ENCODE results near the gene FAM120B.

Gene FAM120B

GRCh38 chr6:170362121-170362520 lies 55.6 kb downstream of the FAM120B start:
- H3K4me3 ChIP-seq = no peak overlapping the region

GRCh38 chr6:170363255-170363654 lies 56.7 kb downstream of the FAM120B start:
- Histone ChIP-seq H3K27ac (no peak overlapping the region), H4K20me1 (peaks cover 35% of the 10 kb centered on the region; the same call in 1 of the 2 replicates), H3K36me3 (peaks cover 93% of the 10 kb centered on the region), H3K4me3 (no peak overlapping the region), H3K9ac (no peak overlapping the region), H3K27me3 (no peaks in the 10 kb centered on the region), H3K4me2 (no peak overlapping the region), H3K9me3 (no peaks in the 10 kb centered on the region), H3K4me1 (peaks cover 11% of the 10 kb centered on the region)
- no peak for TF ChIP-seq Cebpa-rat (IDR thresholded peaks at IDR 0.05)

More at GRCh38 chr6:170362121-170362520, 55.6 kb downstream of the FAM120B start:
- no peak for TF ChIP-seq Cebpa-rat (IDR thresholded peaks at IDR 0.05)
- Histone ChIP-seq H3K27ac (no peak overlapping the region), H4K20me1 (peaks cover 42% of the 10 kb centered on the region), H3K27me3 (no peaks in the 10 kb centered on the region), H3K4me2 (no peak overlapping the region), H3K9me3 (no peaks in the 10 kb centered on the region), H3K36me3 (peaks cover 94% of the 10 kb centered on the region), H3K9ac (no peak overlapping the region), H3K4me1 (peaks cover 11% of the 10 kb centered on the region)

GRCh38 chr6:170365121-170365520 lies 58.6 kb downstream of the FAM120B start:
- peak overlapping the region; percentile 22 for H3K4me2 ChIP-seq
- TF ChIP-seq Cebpa-rat (IDR thresholded peaks at IDR 0.05) = no peak
- no peak overlapping the region for H3K9ac ChIP-seq
- no peaks in the 10 kb centered on the region for H3K27me3 ChIP-seq
- peaks cover 11% of the 10 kb centered on the region for H3K4me1 ChIP-seq
- no peaks in the 10 kb centered on the region for H3K9me3 ChIP-seq
- H3K36me3 ChIP-seq = peaks cover 84% of the 10 kb centered on the region
- no peak overlapping the region for H3K4me3 ChIP-seq
- H3K27ac ChIP-seq = no peak overlapping the region
- H4K20me1 ChIP-seq = peaks cover 35% of the 10 kb centered on the region; the same call in 1 of the 2 replicates

GRCh38 chr6:170365593-170365992 lies 59.0 kb downstream of the FAM120B start:
- Histone ChIP-seq H3K4me3 (no peak overlapping the region), H3K9me3 (no peaks in the 10 kb centered on the region), H3K27me3 (no peaks in the 10 kb centered on the region), H4K20me1 (peaks cover 35% of the 10 kb centered on the region; the same call in 1 of the 2 replicates), H3K4me2 (no peak overlapping the region), H3K27ac (no peak overlapping the region), H3K4me1 (peaks cover 11% of the 10 kb centered on the region), H3K9ac (no peak overlapping the region), H3K36me3 (peaks cover 84% of the 10 kb centered on the region)
- no peak for TF ChIP-seq Cebpa-rat (IDR thresholded peaks at IDR 0.05)

- Histone ChIP-seq H3K36me3 (peaks cover 82% of the 10 kb centered on the region), H3K9me3 (no peaks in the 10 kb centered on the region), H3K4me3 (no peak overlapping the region), H3K4me1 (peaks cover 11% of the 10 kb centered on the region), H3K27me3 (no peaks in the 10 kb centered on the region), H3K4me2 (no peak overlapping the region), H4K20me1 (peaks cover 35% of the 10 kb centered on the region; the same call in 1 of the 2 replicates), H3K9ac (no peak overlapping the region), H3K27ac (no peak overlapping the region)
- TF ChIP-seq Cebpa-rat (IDR thresholded peaks at IDR 0.05) = no peak
Observed at GRCh38 chr6:170366248-170366960, 59.8 kb downstream of the FAM120B start.

GRCh38 chr6:170367241-170367640 lies 60.7 kb downstream of the FAM120B start:
- Histone ChIP-seq H3K4me1 (peaks cover 11% of the 10 kb centered on the region), H3K4me3 (no peak overlapping the region), H3K27me3 (no peaks in the 10 kb centered on the region), H3K9ac (no peak overlapping the region), H3K27ac (no peak overlapping the region), H3K36me3 (peaks cover 78% of the 10 kb centered on the region), H3K9me3 (no peaks in the 10 kb centered on the region), H4K20me1 (peaks cover 35% of the 10 kb centered on the region; the same call in 1 of the 2 replicates), H3K4me2 (no peak overlapping the region)
- no peak for TF ChIP-seq Cebpa-rat (IDR thresholded peaks at IDR 0.05)

GRCh38 chr6:170368544-170368943 lies 62.0 kb downstream of the FAM120B start:
- Histone ChIP-seq H3K36me3 (peaks cover 65% of the 10 kb centered on the region), H3K9me3 (no peaks in the 10 kb centered on the region), H3K27me3 (no peaks in the 10 kb centered on the region), H3K27ac (no peak overlapping the region), H3K4me1 (peaks cover 11% of the 10 kb centered on the region), H4K20me1 (peaks cover 26% of the 10 kb centered on the region; the same call in 1 of the 2 replicates), H3K4me3 (no peak overlapping the region), H3K4me2 (no peak overlapping the region), H3K9ac (no peak overlapping the region)
- TF ChIP-seq Cebpa-rat (IDR thresholded peaks at IDR 0.05) = no peak

- H3K27ac ChIP-seq = no peak overlapping the region
- no peak for TF ChIP-seq Cebpa-rat (IDR thresholded peaks at IDR 0.05)
- no peak overlapping the region for H3K9ac ChIP-seq
- H3K4me3 ChIP-seq = no peak overlapping the region
- H3K4me2 ChIP-seq = no peak overlapping the region
- H3K9me3 ChIP-seq = no peaks in the 10 kb centered on the region
- H3K36me3 ChIP-seq = peaks cover 56% of the 10 kb centered on the region
- no peaks in the 10 kb centered on the region for H3K27me3 ChIP-seq
- peaks cover 10% of the 10 kb centered on the region for H3K4me1 ChIP-seq
- peaks cover 20% of the 10 kb centered on the region; the same call in 1 of the 2 replicates for H4K20me1 ChIP-seq
Observed at GRCh38 chr6:170369403-170369802, 62.8 kb downstream of the FAM120B start.

- peaks cover 46% of the 10 kb centered on the region for H3K36me3 ChIP-seq
- peaks cover 1% of the 10 kb centered on the region for H3K4me1 ChIP-seq
- H3K9ac ChIP-seq = no peak overlapping the region
- H3K27me3 ChIP-seq = no peaks in the 10 kb centered on the region
- no peak for TF ChIP-seq Cebpa-rat (IDR thresholded peaks at IDR 0.05)
- no peak overlapping the region for H3K4me2 ChIP-seq
- H3K4me3 ChIP-seq = no peak overlapping the region
- no peak overlapping the region for H3K27ac ChIP-seq
- no peaks in the 10 kb centered on the region for H3K9me3 ChIP-seq
- peaks cover 11% of the 10 kb centered on the region; the same call in 1 of the 2 replicates for H4K20me1 ChIP-seq
Observed at GRCh38 chr6:170370416-170370815, 63.9 kb downstream of the FAM120B start.

GRCh38 chr6:170371080-170371479 lies 64.5 kb downstream of the FAM120B start:
- Histone ChIP-seq H3K9me3 (no peaks in the 10 kb centered on the region), H3K27ac (no peak overlapping the region)

More at GRCh38 chr6:170371080-170371479, 64.5 kb downstream of the FAM120B start:
- Histone ChIP-seq H3K4me2 (no peak overlapping the region), H3K36me3 (peaks cover 42% of the 10 kb centered on the region), H3K9ac (no peak overlapping the region), H3K4me3 (no peak overlapping the region), H4K20me1 (peaks cover 7% of the 10 kb centered on the region; the same call in 1 of the 2 replicates), H3K27me3 (no peaks in the 10 kb centered on the region), H3K4me1 (peaks cover 8% of the 10 kb centered on the region)
- no peak for TF ChIP-seq Cebpa-rat (IDR thresholded peaks at IDR 0.05)
